MCF 10A (cell line): ENCODE data around the gene DSTN. TPM values are rescaled to one million over a fixed set of nuclear protein-coding genes. Genes with fewer than 3 reads are reported as not detected.
"Not testable (repeated sequence)": the region's sequence is repeated elsewhere in the genome, so short reads cannot be mapped to it uniquely, and the experiment has no call there.

Experiments
- BruUV-seq: library from RNA; stranded (reverse); fragments of 400-500 nt; replicated peaks from 2 replicates; lab custom pipeline; 2021; lab: Mats Ljungman, UMichigan
- CTCF ChIA-PET: fragments of 300-600 bp; sonication (Branson Sonifier 250); formaldehyde crosslinking; extraction: SDS; loops from one replicate; lab custom pipeline; 2021; ENCODE audit warnings: antibody characterized with exemption, inconsistent platforms; lab: Yijun Ruan, JAX
- POLR2A ChIA-PET: fragments of 300-600, 350-650 bp; sonication (Branson Sonifier 250); formaldehyde crosslinking; extraction: SDS; loops from one replicate; lab custom pipeline; 2020; ENCODE audit warnings: antibody characterized with exemption, inconsistent platforms; lab: Yijun Ruan, JAX
- DNase-seq: peaks from one replicate; pipeline ENCODE4 v3.0.0-alpha.2; 2018; ENCODE audit not compliant: unreplicated experiment
- H3K27ac Mint-ChIP-seq: one replicate; pipeline ENCODE4 v1.8.0; 2022; ENCODE audit warnings: mild to moderate bottlenecking, low read depth, mixed read lengths; ENCODE audit not compliant: unreplicated experiment
- H3K27me3 Mint-ChIP-seq: one replicate; pipeline ENCODE4 v1.8.0; 2022; ENCODE audit warnings: mixed read lengths; ENCODE audit not compliant: insufficient read depth, unreplicated experiment
- H3K36me3 Mint-ChIP-seq: one replicate; pipeline ENCODE4 v1.8.0; 2022; ENCODE audit warnings: mild to moderate bottlenecking, moderate library complexity, mixed read lengths; ENCODE audit not compliant: insufficient read depth, unreplicated experiment
- H3K4me1 Mint-ChIP-seq: one replicate; pipeline ENCODE4 v1.8.0; 2022; ENCODE audit warnings: mixed read lengths; ENCODE audit not compliant: insufficient read depth, unreplicated experiment
- H3K4me3 Mint-ChIP-seq: one replicate; pipeline ENCODE4 v1.8.0; 2022; ENCODE audit warnings: mild to moderate bottlenecking, moderate library complexity, mixed read lengths; ENCODE audit not compliant: unreplicated experiment
- H3K9me3 Mint-ChIP-seq: one replicate; pipeline ENCODE4 v1.8.0; 2022; ENCODE audit warnings: mixed read lengths; ENCODE audit not compliant: unreplicated experiment
- intact Hi-C: fragments of 100-400 bp; cut with micrococcal nuclease; formaldehyde crosslinking; loops from 2 replicates; pipeline ENCODE4 v1.14.1; 2022
- total RNA-seq: library from RNA; stranded (reverse); gene quantifications from 2 replicates; pipeline ENCODE4 v1.2.3, GENCODE V29; 2022
- TF ChIP-seq, protein P1 (sequence below): fragments of 200-600 bp; IDR thresholded peaks from one replicate; pipeline ENCODE4 v1.8.0; 2022; ENCODE audit warnings: antibody characterized with exemption, mild to moderate bottlenecking; ENCODE audit not compliant: unreplicated experiment

Gene DSTN
- total RNA-seq, 1 experiment from 2014 or later = 280 TPM

- BruUV-seq = no TSS peak
- TF ChIP-seq, protein P1, sequence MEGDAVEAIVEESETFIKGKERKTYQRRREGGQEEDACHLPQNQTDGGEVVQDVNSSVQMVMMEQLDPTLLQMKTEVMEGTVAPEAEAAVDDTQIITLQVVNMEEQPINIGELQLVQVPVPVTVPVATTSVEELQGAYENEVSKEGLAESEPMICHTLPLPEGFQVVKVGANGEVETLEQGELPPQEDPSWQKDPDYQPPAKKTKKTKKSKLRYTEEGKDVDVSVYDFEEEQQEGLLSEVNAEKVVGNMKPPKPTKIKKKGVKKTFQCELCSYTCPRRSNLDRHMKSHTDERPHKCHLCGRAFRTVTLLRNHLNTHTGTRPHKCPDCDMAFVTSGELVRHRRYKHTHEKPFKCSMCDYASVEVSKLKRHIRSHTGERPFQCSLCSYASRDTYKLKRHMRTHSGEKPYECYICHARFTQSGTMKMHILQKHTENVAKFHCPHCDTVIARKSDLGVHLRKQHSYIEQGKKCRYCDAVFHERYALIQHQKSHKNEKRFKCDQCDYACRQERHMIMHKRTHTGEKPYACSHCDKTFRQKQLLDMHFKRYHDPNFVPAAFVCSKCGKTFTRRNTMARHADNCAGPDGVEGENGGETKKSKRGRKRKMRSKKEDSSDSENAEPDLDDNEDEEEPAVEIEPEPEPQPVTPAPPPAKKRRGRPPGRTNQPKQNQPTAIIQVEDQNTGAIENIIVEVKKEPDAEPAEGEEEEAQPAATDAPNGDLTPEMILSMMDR = no peak
- DNase-seq = no peak
- Mint-ChIP-seq H3K27me3 (no peaks in the 10 kb centered on the region), H3K36me3 (peaks cover 46% of the 10 kb centered on the region), H3K9me3 (no peaks in the 10 kb centered on the region), H3K4me1 (peaks cover 21% of the 10 kb centered on the region), H3K4me3 (no peak overlapping the region), H3K27ac (no peak overlapping the region)
- POLR2A ChIA-PET = interaction anchor here (0.6 kb wide), 2 partner anchors 176 to 945 kb away, joined by 3 read pairs; no protein-coding TSS in a partner anchor
- CTCF ChIA-PET = interaction anchor here (0.5 to 1.1 kb wide), 5 partner anchors 9 to 240 kb away, joined by 3 to 7 read pairs (median 4); no protein-coding TSS in a partner anchor
- intact Hi-C loops = no loop called here
These were observed 88.2 kb downstream of the DSTN start for GRCh38 chr20:17657898-17658647.

DNA sequence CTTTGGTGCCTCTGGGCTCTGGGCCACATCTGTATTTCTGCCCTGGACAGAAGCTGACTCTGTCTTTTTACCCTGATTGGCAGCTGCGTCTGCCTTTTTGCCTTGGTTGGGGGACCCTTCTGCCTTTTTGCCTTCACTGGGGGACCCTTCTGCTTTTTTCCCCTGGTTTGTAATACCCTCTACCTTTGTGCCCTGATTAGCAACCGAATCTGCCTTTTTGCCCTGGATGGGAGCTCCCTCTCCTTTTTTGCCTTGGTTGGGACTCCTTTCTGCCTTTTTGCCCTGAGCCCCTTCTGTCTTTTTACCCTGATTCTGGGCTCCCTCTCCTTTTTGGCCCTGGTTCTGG, 88.7 kb downstream of the DSTN start:
- no peak for DNase-seq
- no TSS peak for BruUV-seq
- intact Hi-C loops = no loop called here
- H3K36me3 Mint-ChIP-seq = peaks cover 51% of the 10 kb centered on the region
- H3K27ac Mint-ChIP-seq = no peak overlapping the region
- CTCF ChIA-PET = interaction anchor here (0.7 to 1.1 kb wide), 4 partner anchors 9 to 239 kb away, joined by 4 to 7 read pairs (median 6); no protein-coding TSS in a partner anchor
- no peaks in the 10 kb centered on the region for H3K9me3 Mint-ChIP-seq
- H3K27me3 Mint-ChIP-seq = no peaks in the 10 kb centered on the region
- TF ChIP-seq, protein P1 = no peak
- H3K4me3 Mint-ChIP-seq = no peak overlapping the region
- H3K4me1 Mint-ChIP-seq = peaks cover 21% of the 10 kb centered on the region
- POLR2A ChIA-PET = interaction anchor here (0.6 kb wide), 2 partner anchors 175 to 946 kb away, joined by 3 read pairs; no protein-coding TSS in a partner anchor

DNA sequence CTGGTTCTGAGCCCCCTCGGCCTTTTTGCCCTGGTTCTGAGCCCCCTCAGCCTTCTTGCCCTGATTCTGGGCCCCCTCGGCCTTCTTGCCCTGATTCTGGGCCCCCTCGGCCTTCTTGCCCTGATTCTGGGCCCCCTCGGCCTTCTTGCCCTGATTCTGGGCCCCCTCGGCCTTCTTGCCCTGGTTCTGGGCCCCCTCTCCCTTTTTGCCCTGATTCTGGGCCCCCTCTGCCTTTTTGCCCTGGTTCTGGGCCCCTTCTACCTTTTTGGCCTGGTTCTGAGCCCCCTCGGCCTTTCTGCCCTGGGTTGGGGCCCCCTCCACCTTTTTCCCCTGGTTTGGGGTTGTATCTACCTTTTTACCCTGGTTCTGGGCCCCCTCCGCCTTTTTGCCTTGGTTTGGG, 89.5 kb downstream of the DSTN start:
- H3K4me3 Mint-ChIP-seq, H3K27ac Mint-ChIP-seq, H3K9me3 Mint-ChIP-seq, DNase-seq, intact Hi-C loops, H3K27me3 Mint-ChIP-seq, BruUV-seq, POLR2A ChIA-PET: not testable (repeated sequence)
- Mint-ChIP-seq H3K36me3 (peaks cover 54% of the 10 kb centered on the region), H3K4me1 (peaks cover 21% of the 10 kb centered on the region)
- CTCF ChIA-PET = interaction anchor here (0.5 to 1.1 kb wide), 2 partner anchors 184 to 238 kb away, joined by 3 to 7 read pairs; no protein-coding TSS in a partner anchor

Other genes starting within 250 kb of the DSTN start
- gene BFSP1, start 38.7 kb upstream of the DSTN start, total RNA-seq = 3.5 and 3.9 TPM in 2 replicates
- 203 and 244 TPM in 2 replicates for gene RRBP1, start 112.2 kb downstream of the DSTN start, total RNA-seq
- not detected in 2 replicates for gene BANF2, start 129.9 kb downstream of the DSTN start, total RNA-seq